Osteoblast (primary cell): Measurements from ENCODE around the gene NUDT3. TPM values are rescaled to one million over a fixed set of nuclear protein-coding genes. Genes with fewer than 3 reads are reported as not detected.
A peak's percentile ranks its signal among the peaks of the same experiment; 100 is the strongest.

Experiments used
- DNase-seq: peaks from one replicate; pipeline ENCODE4 v3.0.0; 2011; ENCODE audit warnings: low spot score, mixed read lengths; ENCODE audit not compliant: insufficient read length; ENCODE audit errors: missing footprints
- H2AFZ ChIP-seq: 2 replicates; pipeline ENCODE4 v1.6.0; 2011; ENCODE audit warnings: mild to moderate bottlenecking, low read length
- H3K27ac ChIP-seq: 2 replicates; pipeline ENCODE4 v1.5.1; 2011; ENCODE audit warnings: mild to moderate bottlenecking, low read depth, low read length, moderate library complexity
- H3K27me3 ChIP-seq: 2 replicates; pipeline ENCODE4 v1.6.0; 2012; ENCODE audit warnings: mild to moderate bottlenecking, control low read depth, inconsistent platforms, low read length, moderate library complexity; ENCODE audit not compliant: insufficient read depth
- H3K36me3 ChIP-seq: 2 replicates; pipeline ENCODE4 v1.5.1; 2011; ENCODE audit warnings: mild to moderate bottlenecking, low read length, control low read depth, moderate library complexity; ENCODE audit not compliant: insufficient read depth
- H3K4me1 ChIP-seq: 2 replicates; pipeline ENCODE4 v1.5.1; 2011; ENCODE audit warnings: mild to moderate bottlenecking, low read length, control low read depth, moderate library complexity; ENCODE audit not compliant: insufficient read depth
- H3K4me2 ChIP-seq: 2 replicates; pipeline ENCODE4 v1.6.0; 2011; ENCODE audit warnings: mild to moderate bottlenecking, low read length; ENCODE audit not compliant: insufficient read depth
- H3K4me3 ChIP-seq: fragments of 200-600 bp; sonication (generic); 3 replicates; pipeline ENCODE4 v1.5.1; 2012; ENCODE audit warnings: mild to moderate bottlenecking, low read length, inconsistent platforms; ENCODE audit not compliant: insufficient read depth
- H3K79me2 ChIP-seq: 2 replicates; pipeline ENCODE4 v1.6.0; 2012; ENCODE audit warnings: mild to moderate bottlenecking, low read length, control low read depth, inconsistent platforms; ENCODE audit not compliant: insufficient read depth
- H3K9me3 ChIP-seq: 2 replicates; pipeline ENCODE4 v1.5.1; 2011; ENCODE audit warnings: low read depth, low read length, control low read depth
- H4K20me1 ChIP-seq: 2 replicates; pipeline ENCODE4 v1.6.0; 2012; ENCODE audit warnings: mild to moderate bottlenecking, low read length, control low read depth; ENCODE audit not compliant: insufficient read depth
- total RNA-seq: library from RNA; depleted of rRNA; stranded (reverse); fragments of >200 nt; gene quantifications from 2 replicates; pipeline ENCODE4 v1.2.3, GENCODE V29; 2012
- TF ChIP-seq, protein P1 (sequence below): IDR thresholded peaks from 2 replicates; pipeline ENCODE4 v1.5.1; 2011; ENCODE audit warnings: mild to moderate bottlenecking, low read depth, low read length, moderate library complexity; ENCODE audit errors: extremely low read depth

Gene NUDT3
- total RNA-seq, 1 donor, result 37.6 TPM

DNA sequence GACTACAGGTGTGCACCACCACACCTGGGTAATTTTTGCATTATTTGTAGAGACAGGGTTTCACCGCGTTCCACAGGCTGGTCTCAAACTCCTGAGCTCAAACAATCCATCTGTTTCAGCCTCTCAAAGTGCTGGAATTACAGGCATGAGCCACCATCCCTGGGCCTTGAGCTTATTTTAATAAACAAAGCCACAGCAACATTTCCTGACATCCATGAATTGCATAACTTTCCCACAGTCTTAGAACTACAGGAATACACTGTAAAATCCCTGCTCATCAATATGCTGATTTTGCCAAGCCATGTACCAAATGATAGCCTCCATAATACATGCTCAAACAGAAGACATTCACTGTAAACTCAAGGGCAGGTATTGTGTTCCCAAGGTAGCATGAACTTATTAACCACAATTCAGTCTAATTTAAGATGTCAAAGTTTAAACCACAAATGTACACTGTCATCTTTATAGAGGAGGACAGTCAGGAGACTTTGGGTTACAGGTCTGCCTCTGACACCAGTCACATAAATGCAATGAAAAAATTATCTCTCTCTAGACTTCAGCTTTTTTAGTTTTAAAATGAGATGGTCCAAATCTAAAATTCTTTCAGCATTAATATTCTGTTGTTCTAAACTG, 40.0 kb downstream of the NUDT3 start:
- Histone ChIP-seq H3K4me1 (peaks cover 15% of the 10 kb centered on the region), H3K79me2 (peaks cover 76% of the 10 kb centered on the region), H4K20me1 (peaks cover 36% of the 10 kb centered on the region), H3K27ac (no peak overlapping the region), H2AFZ (no peak overlapping the region), H3K4me3 (no peak overlapping the region), H3K9me3 (no peaks in the 10 kb centered on the region), H3K27me3 (no peaks in the 10 kb centered on the region), H3K36me3 (no peaks in the 10 kb centered on the region), H3K4me2 (no peak overlapping the region)
- TF ChIP-seq, protein P1, sequence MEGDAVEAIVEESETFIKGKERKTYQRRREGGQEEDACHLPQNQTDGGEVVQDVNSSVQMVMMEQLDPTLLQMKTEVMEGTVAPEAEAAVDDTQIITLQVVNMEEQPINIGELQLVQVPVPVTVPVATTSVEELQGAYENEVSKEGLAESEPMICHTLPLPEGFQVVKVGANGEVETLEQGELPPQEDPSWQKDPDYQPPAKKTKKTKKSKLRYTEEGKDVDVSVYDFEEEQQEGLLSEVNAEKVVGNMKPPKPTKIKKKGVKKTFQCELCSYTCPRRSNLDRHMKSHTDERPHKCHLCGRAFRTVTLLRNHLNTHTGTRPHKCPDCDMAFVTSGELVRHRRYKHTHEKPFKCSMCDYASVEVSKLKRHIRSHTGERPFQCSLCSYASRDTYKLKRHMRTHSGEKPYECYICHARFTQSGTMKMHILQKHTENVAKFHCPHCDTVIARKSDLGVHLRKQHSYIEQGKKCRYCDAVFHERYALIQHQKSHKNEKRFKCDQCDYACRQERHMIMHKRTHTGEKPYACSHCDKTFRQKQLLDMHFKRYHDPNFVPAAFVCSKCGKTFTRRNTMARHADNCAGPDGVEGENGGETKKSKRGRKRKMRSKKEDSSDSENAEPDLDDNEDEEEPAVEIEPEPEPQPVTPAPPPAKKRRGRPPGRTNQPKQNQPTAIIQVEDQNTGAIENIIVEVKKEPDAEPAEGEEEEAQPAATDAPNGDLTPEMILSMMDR, result no peak
- no peak for DNase-seq

DNA sequence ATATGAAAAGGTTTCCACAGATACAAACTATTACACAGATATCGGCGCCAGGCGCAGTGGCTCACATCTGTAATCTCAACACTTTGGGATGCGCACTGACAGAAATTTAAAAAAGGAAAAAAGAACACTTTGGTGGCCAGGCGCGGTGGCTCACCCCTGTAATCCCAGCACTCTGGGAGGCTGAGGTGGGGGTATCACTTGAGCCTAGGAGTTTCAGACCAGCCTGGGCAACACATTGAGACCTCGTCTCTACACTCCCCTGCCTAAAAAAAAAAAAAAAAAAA, 41.6 kb downstream of the NUDT3 start:
- TF ChIP-seq, protein P1, result no peak
- Histone ChIP-seq H3K4me3 (no peak overlapping the region), H3K4me1 (peaks cover 15% of the 10 kb centered on the region), H4K20me1 (peaks cover 28% of the 10 kb centered on the region), H3K27me3 (no peaks in the 10 kb centered on the region), H3K27ac (no peak overlapping the region), H3K79me2 (peaks cover 80% of the 10 kb centered on the region), H3K4me2 (no peak overlapping the region), H3K9me3 (no peaks in the 10 kb centered on the region), H3K36me3 (no peaks in the 10 kb centered on the region), H2AFZ (no peak overlapping the region)
- no peak for DNase-seq

DNA sequence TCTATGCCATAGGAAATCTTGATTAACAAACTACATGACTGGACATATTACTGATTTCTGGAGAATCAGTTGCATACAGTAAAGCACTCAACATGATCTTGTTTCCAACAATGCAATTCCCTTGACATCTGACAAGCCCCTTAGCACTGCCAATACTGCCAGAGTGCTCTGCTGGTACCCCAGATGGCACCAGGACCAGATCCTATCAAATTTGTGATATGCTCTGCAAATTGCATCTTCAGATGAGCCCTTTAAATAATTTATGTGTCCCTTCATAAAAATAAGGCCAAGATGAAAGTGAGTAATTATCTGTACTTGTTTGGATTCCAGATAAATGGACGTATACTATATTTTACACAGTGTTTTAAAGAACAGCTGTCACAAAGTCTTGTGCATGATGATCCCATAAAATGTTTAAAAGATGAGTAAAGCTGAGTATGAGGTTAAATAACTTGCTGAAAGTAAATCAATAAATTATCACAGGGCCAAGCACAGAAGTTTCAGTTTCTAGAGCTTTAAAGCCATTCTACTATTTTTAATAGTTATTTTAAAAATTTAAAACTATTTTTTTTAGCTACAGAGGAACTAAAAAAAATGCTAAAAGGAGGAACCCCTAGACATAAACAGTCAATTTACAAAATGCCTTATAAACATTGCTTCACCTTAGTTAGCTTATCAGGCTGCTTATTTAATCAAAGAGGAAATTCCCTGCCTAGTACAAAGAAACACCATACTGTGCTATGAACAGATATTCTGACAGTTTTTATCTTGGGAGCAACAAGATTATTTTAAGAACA, 42.1 kb downstream of the NUDT3 start:
- DNase-seq, result no peak
- Histone ChIP-seq H3K4me3 (no peak overlapping the region), H3K36me3 (no peaks in the 10 kb centered on the region), H3K4me1 (peaks cover 15% of the 10 kb centered on the region), H3K4me2 (no peak overlapping the region), H3K79me2 (peaks cover 79% of the 10 kb centered on the region), H3K27ac (no peak overlapping the region), H3K27me3 (no peaks in the 10 kb centered on the region), H3K9me3 (no peaks in the 10 kb centered on the region), H4K20me1 (peaks cover 26% of the 10 kb centered on the region), H2AFZ (no peak overlapping the region)
- TF ChIP-seq, protein P1, result no peak

DNA sequence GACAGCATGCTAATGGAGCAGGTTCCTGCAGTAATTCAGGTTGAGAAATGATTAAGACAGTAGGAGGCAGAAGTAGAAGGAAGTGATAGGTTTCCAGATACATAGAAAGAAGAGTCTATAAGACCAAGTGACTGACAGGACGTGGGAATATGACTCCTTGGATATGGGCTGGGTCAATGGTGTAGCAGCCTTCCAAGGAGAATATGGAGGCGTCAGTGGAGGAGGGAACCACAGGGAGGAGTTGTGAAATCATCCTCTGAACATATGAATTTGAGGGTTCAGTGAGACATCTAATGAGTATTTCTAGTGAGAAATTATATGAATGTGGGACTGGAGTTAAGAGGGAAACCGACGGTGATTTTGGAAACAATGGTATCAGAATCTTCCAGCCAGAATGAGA, 43.3 kb downstream of the NUDT3 start:
- H3K9me3 ChIP-seq, result no peaks in the 10 kb centered on the region
- peak overlapping the region; percentile 30 for H3K4me2 ChIP-seq
- no peak for DNase-seq
- H3K4me1 ChIP-seq, result peaks cover 15% of the 10 kb centered on the region
- no peaks in the 10 kb centered on the region for H3K36me3 ChIP-seq
- H4K20me1 ChIP-seq, result peaks cover 28% of the 10 kb centered on the region
- peaks cover 83% of the 10 kb centered on the region for H3K79me2 ChIP-seq
- H3K4me3 ChIP-seq, result no peak overlapping the region
- TF ChIP-seq, protein P1, result no peak
- H3K27me3 ChIP-seq, result no peaks in the 10 kb centered on the region
- no peak overlapping the region for H3K27ac ChIP-seq
- H2AFZ ChIP-seq, result no peak overlapping the region
